Activated CD8-positive, alpha-beta memory T cell treated with anti-CD3 and anti-CD28 coated beads for 24 hours (primary cell): ENCODE measurements around the gene OGFOD3.
"Not testable (repeated sequence)": the region's sequence is repeated elsewhere in the genome, so short reads cannot be mapped to it uniquely, and the experiment has no call there.

Source experiments
- DNase-seq: peaks from one replicate; pipeline ENCODE4 v3.0.0-alpha.2; 2020

Gene OGFOD3

DNA sequence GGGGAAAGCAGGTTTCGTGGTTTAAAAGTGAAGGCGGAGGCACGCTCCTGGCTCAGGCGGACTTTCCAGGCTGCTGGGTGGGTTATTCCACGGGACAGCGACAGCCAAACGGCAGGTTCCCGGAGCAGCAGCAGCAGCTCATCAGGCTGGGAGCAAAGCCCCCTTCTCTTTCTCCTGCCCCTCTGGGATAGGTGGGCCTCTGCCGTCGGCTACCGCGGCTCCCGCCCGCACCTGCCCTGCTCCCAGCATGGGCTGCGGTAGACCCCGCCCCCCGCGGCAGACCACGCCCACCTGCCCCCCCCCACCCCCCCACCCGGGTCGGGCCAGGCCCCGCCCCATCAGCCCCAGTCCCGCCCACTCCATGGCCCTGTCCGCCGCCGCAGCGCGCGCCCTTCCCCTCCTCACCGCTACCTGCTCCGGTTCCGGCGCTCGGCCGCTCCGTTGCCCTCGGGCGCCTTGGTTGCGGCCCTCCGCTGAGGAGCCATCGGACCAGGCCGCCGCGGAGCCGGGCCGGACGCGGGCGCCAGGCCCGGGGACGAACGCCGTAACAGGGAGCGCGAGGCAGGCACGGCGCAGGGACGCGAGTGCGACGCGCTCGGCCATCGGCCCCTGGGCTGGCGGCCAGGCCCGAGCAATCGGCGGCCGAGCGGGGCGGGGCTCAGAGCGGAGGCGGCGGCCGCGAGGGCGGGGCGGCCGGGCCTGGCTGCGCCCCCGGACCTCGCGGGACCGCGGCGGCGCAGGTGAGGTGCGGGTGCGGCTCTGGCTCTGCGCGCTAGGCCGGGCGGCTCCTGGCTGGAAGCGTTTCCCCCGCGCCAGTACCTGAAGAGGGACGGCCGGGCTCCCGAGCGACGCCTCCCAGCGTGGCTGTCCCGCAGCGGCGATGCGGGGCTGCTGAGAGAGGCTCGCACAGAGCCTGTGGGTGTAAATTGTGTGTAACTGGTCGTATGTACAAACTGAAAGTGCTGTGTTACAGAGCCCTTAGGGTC, at the start of gene OGFOD3, which contains the start of gene HEXD:
OGFOD3 (minus strand) TSS at position 586 of the 986 bp plus-strand sequence; CDS start at position 485, 101 bp downstream.
HEXD (plus strand) TSS at position 347 of the 986 bp plus-strand sequence. CDS start 1,453 bp downstream, outside the sequence.
- peak; percentile 96 for DNase-seq

- DNase-seq: no peak
Measured at GRCh38 chr17:82465023-82465603, 46.7 kb upstream of the OGFOD3 start.

GRCh38 chr17:82464567-82464929, 46.2 kb upstream of the OGFOD3 start:
- DNase-seq: no peak

DNA sequence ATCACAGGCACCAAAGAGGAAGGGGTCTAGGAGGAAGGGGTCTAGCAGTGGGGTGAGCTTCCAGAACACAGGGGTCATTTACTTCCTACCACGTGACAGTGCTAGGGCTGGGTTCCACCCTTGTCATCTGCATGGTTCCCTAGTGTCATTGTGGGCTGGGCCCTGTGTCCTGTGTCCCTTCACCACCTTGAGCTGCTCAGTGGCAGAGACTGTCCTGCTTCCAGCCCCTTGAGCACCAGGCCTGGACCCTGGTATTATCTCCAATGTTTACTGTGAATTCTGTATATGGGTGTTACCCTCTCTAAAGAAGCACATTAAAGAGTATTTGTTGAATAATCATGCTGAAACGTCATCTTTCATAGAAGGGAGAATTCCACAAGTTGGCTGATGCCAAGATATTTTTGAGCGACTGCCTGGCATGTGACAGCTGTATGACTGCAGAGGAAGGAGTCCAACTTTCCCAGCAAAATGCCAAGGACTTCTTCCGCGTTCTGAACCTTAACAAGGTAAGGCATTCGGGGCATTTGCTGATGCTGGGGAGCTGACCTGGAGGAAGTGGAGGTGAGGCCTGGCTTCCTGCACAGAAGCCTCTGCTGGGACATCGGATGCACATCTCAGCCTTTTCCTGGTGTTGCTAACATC, 45.7 kb upstream of the OGFOD3 start:
- DNase-seq: no peak

DNA sequence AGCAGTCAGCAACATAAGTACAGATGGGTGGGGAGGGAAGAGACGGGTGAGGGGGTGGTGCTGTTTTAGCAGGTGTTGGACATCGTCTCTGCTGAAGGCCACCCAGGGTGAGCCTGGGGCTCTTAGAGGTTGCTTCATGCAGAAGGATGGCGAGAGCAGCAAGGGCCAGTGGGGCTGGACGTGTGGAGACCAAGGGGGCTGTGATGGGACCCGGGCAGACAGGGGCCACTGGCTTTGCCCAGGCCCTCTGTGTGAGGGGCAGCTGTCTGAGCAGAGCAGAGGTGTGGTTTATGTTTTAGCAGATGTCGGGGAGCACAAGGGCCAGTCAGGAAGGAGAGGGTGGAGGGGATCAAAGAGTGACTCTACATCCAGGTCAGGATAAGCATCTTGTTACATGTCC, 45.0 kb upstream of the OGFOD3 start:
- no peak for DNase-seq

GRCh38 chr17:82461827-82462524, 43.6 kb upstream of the OGFOD3 start:
- DNase-seq: no peak

GRCh38 chr17:82459936-82460335, 41.5 kb upstream of the OGFOD3 start:
- DNase-seq: not testable (repeated sequence)

DNA sequence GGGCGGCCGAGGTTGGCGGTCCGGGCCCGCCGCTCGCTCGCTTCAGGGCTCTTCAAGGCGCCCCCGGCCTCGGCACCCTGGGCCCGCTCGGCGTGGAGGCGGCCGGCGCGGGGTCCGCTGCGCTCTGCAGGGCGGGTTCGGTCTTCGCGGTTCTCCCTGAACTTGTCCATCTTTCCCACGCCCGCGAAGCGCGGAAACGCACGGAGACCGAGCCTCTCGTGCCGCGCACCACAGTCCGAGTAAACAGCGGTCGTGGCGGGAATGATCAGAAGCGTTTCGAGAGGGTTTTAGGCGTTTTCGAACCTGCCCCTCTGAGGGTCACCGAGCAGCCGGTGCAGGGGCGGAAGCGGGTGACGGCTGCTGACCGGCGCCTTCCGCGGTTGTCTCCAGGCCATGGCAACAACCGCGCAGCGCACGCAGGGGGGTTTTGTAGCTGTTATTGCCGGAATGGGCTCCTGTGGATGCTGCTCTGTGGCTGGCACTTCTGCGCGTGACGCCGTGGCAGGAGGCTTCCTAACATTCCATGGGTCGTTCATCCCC, 40.6 kb upstream of the OGFOD3 start:
- no peak for DNase-seq

- peak; percentile 97 for DNase-seq
Measured at GRCh38 chr17:82458179-82458884, 39.9 kb upstream of the OGFOD3 start, which contains the start of gene NARF. NARF (plus strand) TSS chr17:82458741; CDS start chr17:82458804, 63 bp downstream.

DNA sequence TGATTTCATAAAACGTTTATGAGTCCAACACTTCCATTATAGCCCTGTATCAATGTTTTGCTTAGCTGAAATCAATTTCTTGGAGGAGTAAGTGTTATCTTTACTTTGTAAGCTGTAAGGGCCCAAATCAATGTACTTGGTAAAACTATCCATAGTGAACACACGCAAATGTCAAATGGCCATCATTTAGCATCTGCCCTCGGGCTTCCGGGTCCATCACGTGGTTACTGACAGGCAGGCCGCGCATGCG, 39.5 kb upstream of the OGFOD3 start:
- no peak for DNase-seq

GRCh38 chr17:82457073-82457928, 38.9 kb upstream of the OGFOD3 start:
- DNase-seq: no peak

DNA sequence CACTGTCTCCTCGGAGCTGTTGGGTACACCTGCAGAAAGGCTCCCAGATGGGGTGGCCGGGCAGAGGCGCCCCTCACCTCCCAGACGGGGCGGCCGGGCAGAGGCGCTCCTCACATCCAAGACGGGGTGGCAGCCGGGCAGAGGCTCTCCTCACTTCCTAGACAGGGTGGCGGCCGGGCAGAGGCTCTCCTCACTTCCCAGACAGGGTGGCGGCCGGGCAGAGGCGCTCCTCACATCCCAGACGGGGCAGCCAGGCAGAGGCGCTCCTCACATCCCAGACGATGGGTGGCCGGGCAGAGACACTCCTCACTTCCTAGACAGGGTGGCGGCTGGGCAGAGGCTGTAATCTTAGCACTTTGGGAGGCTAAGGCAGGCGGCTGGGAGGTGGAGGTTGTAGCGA, 35.3 kb upstream of the OGFOD3 start:
- not testable (repeated sequence) for DNase-seq

GRCh38 chr17:82453151-82453550, 34.8 kb upstream of the OGFOD3 start:
- DNase-seq: not testable (repeated sequence)

- DNase-seq: no peak
Measured at GRCh38 chr17:82452162-82452561, 33.8 kb upstream of the OGFOD3 start.

DNA sequence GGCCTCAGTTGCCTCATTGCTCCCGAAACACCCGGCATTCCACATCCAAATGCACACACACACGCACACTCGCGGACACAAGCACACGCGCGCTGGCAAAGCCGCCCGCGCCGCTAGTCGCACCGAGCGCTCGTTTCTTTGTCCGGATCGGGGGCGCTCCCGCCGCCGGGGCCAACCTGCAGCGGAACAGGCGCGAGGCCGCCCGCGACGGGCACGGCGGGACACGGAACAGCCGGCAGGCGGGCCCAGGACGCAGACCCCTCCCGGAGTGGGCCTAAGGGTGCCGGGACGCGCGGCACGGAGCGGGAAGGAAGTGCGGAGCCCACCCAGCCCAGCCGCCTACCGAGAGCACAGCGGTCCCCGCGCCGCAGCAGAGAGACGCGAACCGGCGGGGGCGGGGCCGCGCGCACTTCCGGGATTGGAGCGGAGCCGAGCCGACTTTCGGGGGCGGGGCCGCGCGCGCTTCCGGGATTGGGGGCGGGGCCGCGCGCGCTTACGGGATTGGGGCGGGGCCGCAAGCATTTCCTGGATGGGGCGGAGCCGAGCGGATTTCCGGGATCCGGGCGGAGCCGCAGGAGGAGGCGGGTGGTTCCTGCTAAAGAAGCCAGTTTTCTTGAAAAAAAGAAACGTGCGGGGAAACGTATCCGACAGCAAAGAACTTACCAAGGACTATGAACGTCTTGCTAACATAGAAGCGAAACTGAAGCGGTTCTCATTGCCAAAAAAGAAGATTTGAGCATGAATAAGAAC, 32.1 kb upstream of the OGFOD3 start, which contains the start of gene CYBC1:
CYBC1 (minus strand) TSS at position 396 of the 750 bp plus-strand sequence. CDS start 1,498 bp downstream, outside the sequence.
- DNase-seq: peak; percentile 98

GRCh38 chr17:82449883-82450356, 31.5 kb upstream of the OGFOD3 start:
- DNase-seq: no peak

- peak; percentile 84 for DNase-seq
Measured at GRCh38 chr17:82449131-82449882, 30.9 kb upstream of the OGFOD3 start.

- no peak for DNase-seq
Measured at GRCh38 chr17:82447876-82448275, 29.5 kb upstream of the OGFOD3 start.

- no peak for DNase-seq
Measured at GRCh38 chr17:82446649-82447048, 28.3 kb upstream of the OGFOD3 start.
